SKM-1 treated with dmso at 0.1 percent for 144 hours (cell line): ENCODE results near the gene TXNDC5.
A peak's percentile ranks its signal among the peaks of the same experiment; 100 is the strongest.

Experiments
- DNase-seq: peaks from one replicate; lab custom pipeline; 2025; ENCODE audit not compliant: unreplicated experiment; lab: John Stamatoyannopoulos, UW

TXNDC5 gene

GRCh38 chr6:7910654-7911344 lies at the start of gene TXNDC5:
TSS of gene TXNDC5 (minus strand) at chr6:7910788. CDS start at chr6:7910776, 12 bp downstream.
- peak; percentile 55 for DNase-seq

DNA sequence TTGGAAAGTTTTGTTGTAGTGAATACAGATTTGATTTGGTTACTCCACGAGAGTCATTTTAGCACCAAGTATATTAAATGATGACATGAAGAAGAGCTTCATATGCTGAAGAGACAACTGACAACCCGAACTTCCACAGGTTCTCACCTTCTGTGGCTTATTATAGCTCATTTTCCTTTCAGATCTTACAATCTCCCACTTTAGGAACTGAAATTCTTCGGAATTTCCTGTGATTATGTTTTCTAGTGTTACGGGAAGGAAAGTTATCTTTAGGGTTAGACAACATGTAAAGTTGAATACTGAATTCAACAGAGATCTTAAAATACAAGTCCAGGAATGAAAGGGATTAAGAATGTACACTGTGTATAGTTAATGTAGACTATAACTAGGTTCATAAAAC lies 49.6 kb upstream of the TXNDC5 start:
- DNase-seq = no peak

DNA sequence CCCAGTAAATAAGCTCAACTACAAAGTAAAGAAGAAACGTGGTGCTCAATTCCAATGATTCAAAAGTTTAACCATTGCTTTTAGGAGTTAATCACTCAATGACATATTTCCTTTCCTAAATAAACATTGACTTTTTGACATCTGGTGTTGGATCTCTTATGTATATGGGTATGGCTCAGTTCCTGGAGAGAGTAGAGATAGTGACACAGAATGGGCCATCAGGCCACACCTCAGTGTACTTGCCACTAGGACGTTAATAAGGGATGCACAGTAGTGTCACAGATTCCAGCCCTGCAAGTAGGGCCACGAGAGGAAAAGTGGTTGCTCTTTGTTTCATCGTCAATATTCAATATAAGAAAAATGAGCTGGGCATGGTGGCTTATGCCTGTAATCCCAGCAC lies 48.9 kb upstream of the TXNDC5 start:
- DNase-seq = no peak

GRCh38 chr6:7958464-7958863 lies 47.9 kb upstream of the TXNDC5 start:
- no peak for DNase-seq

DNA sequence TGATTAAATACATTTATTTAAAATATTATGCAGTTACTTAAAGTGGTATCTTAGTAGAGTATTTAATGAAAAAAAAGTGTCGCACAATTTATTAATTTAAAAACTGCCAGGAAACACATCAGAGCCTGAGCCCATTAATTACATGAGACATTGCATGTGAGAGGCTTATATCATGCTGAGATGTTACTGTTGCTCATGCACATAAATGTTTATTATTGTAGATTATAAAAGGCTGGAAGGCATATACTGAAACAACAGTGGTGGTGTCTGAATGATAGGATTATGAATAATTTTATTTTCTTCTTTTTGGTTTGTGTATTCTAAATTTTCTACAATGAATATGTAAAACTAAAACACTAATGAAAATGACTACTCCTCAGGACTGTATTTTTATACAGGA lies 45.7 kb upstream of the TXNDC5 start:
- DNase-seq = no peak

DNA sequence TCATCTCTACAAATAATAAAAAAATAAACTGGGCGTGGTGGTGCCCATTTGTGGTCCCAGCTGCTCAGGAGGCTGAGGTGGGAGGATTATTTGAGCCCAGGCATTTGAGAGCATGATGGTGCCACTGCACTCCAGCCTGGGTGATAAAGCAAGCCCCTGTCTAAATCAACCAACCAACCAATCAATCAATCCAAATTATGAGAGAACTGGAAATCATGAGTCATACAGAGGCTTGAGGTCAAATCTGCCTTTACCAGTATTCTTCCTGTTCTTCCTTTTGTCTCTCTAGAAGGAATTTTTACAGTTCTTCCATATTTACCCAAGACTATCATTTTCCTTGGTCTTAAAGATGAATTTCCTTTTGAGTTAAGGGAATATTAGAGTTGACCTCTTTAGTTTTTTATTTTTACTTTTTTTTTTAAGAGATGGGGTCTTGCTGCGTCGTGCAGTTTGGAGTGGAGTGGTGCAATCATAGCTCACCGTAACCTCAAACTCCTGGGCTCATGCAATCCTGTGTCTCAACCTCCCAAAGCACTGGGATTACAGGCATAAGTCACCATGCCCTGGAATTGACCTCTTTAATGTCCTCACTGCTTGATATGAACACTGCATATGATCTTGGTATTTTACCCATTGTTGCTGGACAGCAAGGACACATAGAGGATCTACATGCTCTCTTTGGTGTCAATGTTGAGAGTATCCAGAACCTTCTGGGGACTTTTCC lies 44.1 kb upstream of the TXNDC5 start:
- peak; percentile 69 for DNase-seq

GRCh38 chr6:7953753-7954152 lies 43.2 kb upstream of the TXNDC5 start:
- DNase-seq = no peak

DNA sequence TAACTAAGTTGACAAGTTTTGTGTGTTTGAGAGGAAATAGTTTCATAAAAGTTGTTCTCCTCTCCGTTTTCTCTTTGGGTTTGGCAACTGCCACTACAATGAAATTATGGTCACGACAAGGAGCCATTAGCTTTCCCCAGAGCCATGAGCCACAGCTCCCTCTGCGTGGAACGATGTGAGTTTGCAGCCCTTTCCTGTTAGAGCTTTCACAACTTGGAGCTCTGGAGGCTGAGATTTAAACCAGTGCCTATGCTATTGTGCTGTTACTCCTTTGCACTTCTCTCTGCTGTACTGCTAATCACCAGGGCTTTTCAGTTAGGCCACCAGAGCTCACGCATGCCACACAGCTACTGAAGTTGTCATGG lies 29.3 kb upstream of the TXNDC5 start:
- DNase-seq = no peak

- no peak for DNase-seq
These were observed 28.7 kb upstream of the TXNDC5 start for GRCh38 chr6:7939184-7939863.

DNA sequence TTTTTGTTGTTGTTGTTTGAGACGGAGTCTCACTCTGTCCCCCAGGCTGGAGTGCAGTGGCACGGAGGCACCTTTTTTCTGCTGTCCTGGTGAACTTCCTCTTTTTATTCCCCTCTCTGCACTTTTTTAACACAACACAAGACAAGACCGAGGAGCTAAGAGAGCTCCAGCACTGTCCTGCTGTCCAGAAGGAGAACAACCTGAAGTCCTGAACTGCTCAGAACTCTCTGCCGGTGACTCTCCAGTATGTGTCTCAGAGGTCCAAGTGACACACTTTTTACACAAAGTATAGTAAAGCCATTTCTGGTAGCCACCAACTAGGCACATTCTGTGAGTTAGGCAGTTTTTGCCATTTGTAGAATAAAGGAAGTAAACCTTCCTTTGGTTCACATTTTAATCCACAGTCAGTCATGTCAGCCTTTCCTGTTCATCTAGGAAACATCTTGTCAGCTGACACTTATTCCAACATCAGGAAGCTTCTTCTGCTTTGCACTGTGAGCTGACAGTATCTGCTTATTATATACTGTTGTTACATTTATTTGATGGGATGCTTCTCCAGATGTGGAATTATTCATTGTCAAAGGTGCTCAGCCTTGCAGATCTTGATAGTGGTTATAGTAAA lies 28.1 kb upstream of the TXNDC5 start:
- peak; percentile 41 for DNase-seq

- no peak for DNase-seq
These were observed 23.2 kb upstream of the TXNDC5 start for GRCh38 chr6:7933794-7934193.

DNA sequence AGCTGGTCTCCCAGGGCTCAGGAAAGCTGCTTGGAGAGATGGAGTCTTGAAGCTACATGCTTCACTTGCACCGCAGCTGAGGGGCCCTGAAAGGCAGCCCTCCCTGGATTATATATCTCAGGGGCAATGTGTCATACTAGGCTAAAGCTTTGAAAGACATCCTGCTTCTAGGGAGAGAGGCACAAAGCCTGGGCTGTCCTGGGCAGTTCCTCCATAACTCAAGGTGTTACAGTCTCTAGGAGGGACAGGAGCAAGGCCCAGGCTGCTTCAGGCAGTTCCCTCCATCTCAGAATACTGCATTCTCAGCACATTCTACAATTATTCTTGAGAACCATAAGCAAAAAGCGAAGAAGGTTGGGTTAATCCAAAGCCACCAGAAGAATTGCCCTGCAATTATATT lies 22.0 kb upstream of the TXNDC5 start:
- no peak for DNase-seq

DNA sequence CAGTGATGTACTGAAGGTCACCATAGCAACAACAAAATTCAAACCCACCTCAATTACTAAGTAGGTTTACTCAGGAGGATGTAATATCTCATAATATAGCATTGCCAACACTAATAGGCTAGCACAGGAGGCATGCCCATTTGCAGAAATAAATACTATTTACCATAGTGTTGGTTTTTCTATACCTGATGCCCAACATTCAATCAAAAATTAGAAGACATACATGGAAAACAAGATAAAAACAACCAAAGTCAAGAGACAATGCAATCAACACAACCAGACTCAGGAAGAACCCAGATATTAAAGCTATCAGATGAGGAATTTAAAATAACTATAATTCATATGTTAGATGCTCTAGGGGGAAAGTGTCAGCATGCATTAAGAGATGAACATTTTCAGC lies 14.3 kb upstream of the TXNDC5 start:
- DNase-seq = no peak

GRCh38 chr6:7922596-7922995 lies 12.0 kb upstream of the TXNDC5 start:
- no peak for DNase-seq

DNA sequence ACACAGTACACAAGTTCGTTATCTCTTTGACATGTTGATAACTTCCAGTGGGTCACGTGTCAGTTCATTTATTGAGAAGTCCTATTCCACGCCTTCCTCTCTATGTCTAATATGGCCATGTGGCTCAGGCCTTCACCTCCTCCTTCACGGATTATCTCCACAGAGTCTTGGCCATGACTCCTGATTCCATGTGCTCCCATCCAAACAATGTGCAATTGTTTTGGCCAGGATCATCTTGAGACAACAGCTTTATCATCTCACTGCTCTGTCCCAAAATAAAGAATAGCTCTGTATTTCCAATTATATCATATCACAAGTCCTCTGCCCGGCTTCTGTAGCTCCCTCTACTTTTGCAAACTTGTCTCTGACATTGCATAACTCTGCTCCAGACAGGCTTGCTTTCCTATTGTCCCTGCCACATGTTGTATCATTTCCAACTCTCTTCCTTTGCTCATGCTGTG lies 11.1 kb upstream of the TXNDC5 start:
- DNase-seq = peak; percentile 41

DNA sequence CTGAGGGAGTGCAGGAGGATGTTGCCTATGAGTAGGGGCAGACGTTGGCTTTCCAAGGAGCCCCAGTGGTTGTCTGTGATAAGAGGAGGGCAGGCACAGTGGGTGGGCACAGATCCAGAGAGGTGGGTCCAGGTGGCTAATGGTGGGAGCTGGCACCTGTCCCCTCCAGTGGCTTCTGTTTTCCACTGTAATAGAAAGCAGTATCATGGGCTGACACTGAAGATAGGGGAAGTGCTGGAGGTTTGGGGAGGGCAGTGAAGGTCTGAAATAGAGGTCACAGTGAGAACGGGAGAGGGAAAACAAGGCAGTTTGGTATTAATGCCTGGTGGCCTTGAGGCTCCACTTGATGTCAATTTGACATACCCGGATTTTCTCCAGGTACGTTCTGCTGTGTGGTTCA lies 10.5 kb upstream of the TXNDC5 start:
- no peak for DNase-seq

- no peak for DNase-seq
These were observed 9.8 kb upstream of the TXNDC5 start for GRCh38 chr6:7920425-7920824.

DNA sequence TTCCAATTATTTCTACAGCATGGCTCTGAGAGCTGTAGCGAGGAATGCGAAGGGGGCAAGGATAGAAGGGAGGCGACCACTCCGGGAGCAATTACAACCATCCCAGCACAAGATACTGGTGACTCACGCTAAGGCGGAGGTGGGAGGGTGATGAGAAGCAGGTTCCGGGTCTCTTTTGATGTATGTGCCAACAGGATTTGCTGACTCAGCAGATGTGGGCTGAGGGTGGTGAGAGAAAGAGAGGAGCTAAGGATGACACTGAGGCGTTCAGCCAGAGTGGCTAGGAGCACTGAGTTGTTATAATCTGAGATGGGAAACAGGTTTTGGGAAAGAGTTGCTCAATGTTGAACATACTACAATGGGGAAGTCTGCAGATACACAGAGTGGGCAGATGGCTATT lies 9.3 kb upstream of the TXNDC5 start:
- DNase-seq = no peak

- DNase-seq = no peak
These were observed 7.8 kb upstream of the TXNDC5 start for GRCh38 chr6:7918403-7918802.

DNA sequence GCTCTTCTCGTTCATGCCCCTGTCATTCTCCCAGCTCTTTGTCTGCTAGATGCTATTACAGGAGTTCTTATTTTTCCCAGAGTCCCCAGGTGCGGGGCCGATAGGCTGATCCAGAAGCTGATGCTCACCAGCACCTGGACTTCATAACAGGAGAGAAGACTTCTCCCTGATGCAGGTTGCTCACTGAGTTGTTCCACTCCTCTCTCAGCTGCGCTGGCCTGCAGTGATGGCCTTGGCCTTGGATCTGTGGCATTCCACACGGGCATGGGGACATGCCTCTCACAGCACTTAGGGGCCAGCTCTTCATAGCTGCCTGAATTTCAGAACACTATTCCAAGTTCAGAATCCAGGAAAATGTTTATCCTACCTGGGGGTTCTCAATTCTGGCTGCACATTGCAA lies 7.1 kb upstream of the TXNDC5 start:
- DNase-seq = no peak

- no peak for DNase-seq
These were observed 6.4 kb upstream of the TXNDC5 start for GRCh38 chr6:7916959-7917358.
